Adrenal gland (tissue), 12 donors: ENCODE results near the gene RRAGD. TPM values are rescaled to one million over a fixed set of nuclear protein-coding genes. Genes with fewer than 3 reads are reported as not detected.
A peak's percentile ranks its signal among the peaks of the same experiment; 100 is the strongest.

Experiments
- DNase-seq, 7 donors: peaks; one replicate each; pipeline ENCODE4 v3.0.0-alpha.2; 2019 to 2020
- H3K27ac ChIP-seq, 5 donors: fragments of 200-600 bp; sonication (generic) in 4 of 5; 1 replicate in 3 of 5; 2 replicates in 2 of 5; pipeline versions ENCODE4 v1.5.1 to v1.8.0; 2016 to 2020; ENCODE audit warnings: mild to moderate bottlenecking in 1 of 5
- H3K27me3 ChIP-seq: fragments of 200-600 bp; 2 replicates; pipeline ENCODE4 v1.8.0; 2021
- H3K36me3 ChIP-seq, 2 donors: fragments of 200-600 bp; replicated peaks in 1 of 2; 1 replicate in 1 of 2; 2 replicates in 1 of 2; pipeline versions ENCODE4 v1.5.1 to v1.8.0; 2018 to 2022
- H3K4me1 ChIP-seq, 2 donors: fragments of 200-600 bp; replicated peaks in 1 of 2; 1 replicate in 1 of 2; 2 replicates in 1 of 2; pipeline versions ENCODE4 v1.5.1 to v1.8.0; 2018 to 2021
- H3K4me3 ChIP-seq, 4 donors: fragments of 200-600 bp; sonication (generic) in 3 of 4; one replicate each; pipeline ENCODE4 v1.5.1; 2016 to 2018
- H3K9me3 ChIP-seq, 3 donors: fragments of 200-600 bp; sonication (generic) in 1 of 3; replicated peaks in 1 of 3; 1 replicate in 2 of 3; 2 replicates in 1 of 3; pipeline versions ENCODE4 v1.5.1 to v1.8.0; 2016 to 2021
- CTCF ChIP-seq, 6 experiments: fragments of 450-650 bp in 4 of 6; fragments of 200-600 bp in 2 of 6; sonication (generic) in 1 of 6; IDR thresholded peaks; 1 replicate in 5 of 6; 2 replicates in 1 of 6; pipeline versions ENCODE4 v1.5.1 to v1.8.0; 2016 to 2021; ENCODE audit warnings: antibody characterized with exemption in 6 of 6, mild to moderate bottlenecking in 2 of 6, moderate library complexity in 1 of 6
- POLR2A ChIP-seq, 2 donors: fragments of 450-650 bp; IDR thresholded peaks; one replicate each; pipeline ENCODE4 v1.6.1; 2017; ENCODE audit warnings: antibody characterized with exemption in 2 of 2, mild to moderate bottlenecking in 2 of 2, moderate library complexity in 1 of 2
- WGBS, 4 donors: extraction: QIAGEN DNeasy Blood & Tissue Kit in 2 of 4; methylation state at CpG; one replicate each; pipeline versions ENCODE4 v1.1.5 to v1.1.7; 2013 to 2017; 5-methylcytosine and 5-hydroxymethylcytosine counted together
- intact Hi-C, 2 donors: fragments of 100-400 bp; cut with DNase I; formaldehyde crosslinking; loops; one replicate each; pipeline versions ENCODE4 v1.14.1 to v1.15.0; 2022 to 2023
- polyA plus RNA-seq, 3 donors: library from polyadenylated mRNA; stranded (reverse); fragments of 200-250 nt in 2 of 3; fragments of 350-450 nt in 1 of 3; fragmentation: Illumina TruSeq in 1 of 3; extraction: RNeasy Lipid Tissue Mini Kit (QIAGEN cat#74804) in 1 of 3; gene quantifications; one replicate each; pipeline ENCODE4 v1.2.3, GENCODE V29; 2013 to 2014
- total RNA-seq, 9 donors: library from RNA; depleted of rRNA in 4 of 9; stranded (reverse); fragments of >200 nt in 4 of 9; fragments of 120-200 nt in 1 of 9; fragmentation: NEBNext Ultra II Directional in 1 of 9; extraction: Animal tissue kit (Norgen Biotek cat#: 25700) in 1 of 9; gene quantifications; one replicate each; pipeline versions ENCODE4 v1.1.0 to v1.2.4, GENCODE V29; 2013 to 2023
- donor health status: healthy with polysubstance abuse.
- donor health status: Bipolar disorder and iron deficiency.
- donor health status: DM: yes; HTN: yes; CAD: no.
- donor health status: DM: no; HTN: no; CAD: no.
- donor health status: DM: no; HTN: no; CAD: no.
- donor health status: DM: yes; HTN: yes; CAD: no.

The RRAGD gene
- total and polyA plus RNA-seq, 12 donors, result 4.8 to 42.1 (median 34.4) TPM

- DNase-seq, result peak; percentile 48 to 84 (median 78)
- no peaks in the 10 kb centered on the region for H3K36me3 ChIP-seq
- peak; percentile 41 to 97 (median 78) for TF ChIP-seq CTCF (IDR thresholded peaks at IDR 0.05)
- TF ChIP-seq POLR2A (IDR thresholded peaks at IDR 0.05), result peak in 1 of 2 donors; percentile 10
- H3K27me3 ChIP-seq, result no peaks in the 10 kb centered on the region
- intact Hi-C loops, result loop anchor here (2.0 to 5.0 kb wide), 2 partner anchors 178 to 179 kb away; no protein-coding TSS in a partner anchor
- H3K4me3 ChIP-seq, result peak within 1 kb of the TSS; percentile 56 to 75 (median 64)
- no peaks in the 10 kb centered on the region for H3K9me3 ChIP-seq
- H3K4me1 ChIP-seq, result peaks cover 2 to 6% of the 10 kb centered on the region in 2 donors
- H3K27ac ChIP-seq, result no peak within 1 kb of the TSS
- 0 to 1% (median 0%) methylated on average over 2 to 38 of the region's 38 CpGs for WGBS, 4 donors
These were observed 20.8 kb upstream of the RRAGD start, which contains the start of gene ANKRD6 for GRCh38 chr6:89432875-89433251. TSS of gene ANKRD6 (plus strand) at chr6:89433152. CDS start at chr6:89566977, 133,825 bp downstream.

GRCh38 chr6:89430201-89430962 is 18.3 kb upstream of the RRAGD start:
- Histone ChIP-seq H3K27ac (no peak overlapping the region), H3K4me3 (no peak overlapping the region), H3K27me3 (no peaks in the 10 kb centered on the region), H3K36me3 (no peaks in the 10 kb centered on the region), H3K4me1 (peaks cover 2 to 6% of the 10 kb centered on the region in 2 donors), H3K9me3 (no peaks in the 10 kb centered on the region)
- DNase-seq, result peak in 3 of 7 donors; percentile 9 to 53 (median 32)
- intact Hi-C loops, result loop anchor here in 1 of 2 donors (5.0 kb wide), 1 partner anchor 182 kb away; no protein-coding TSS in a partner anchor
- no peak for TF ChIP-seq POLR2A (IDR thresholded peaks at IDR 0.05)
- no peak for TF ChIP-seq CTCF (IDR thresholded peaks at IDR 0.05)
- 35 to 44% (median 37%) methylated on average over 5 to 7 of the region's 7 CpGs for WGBS, 4 donors

DNA sequence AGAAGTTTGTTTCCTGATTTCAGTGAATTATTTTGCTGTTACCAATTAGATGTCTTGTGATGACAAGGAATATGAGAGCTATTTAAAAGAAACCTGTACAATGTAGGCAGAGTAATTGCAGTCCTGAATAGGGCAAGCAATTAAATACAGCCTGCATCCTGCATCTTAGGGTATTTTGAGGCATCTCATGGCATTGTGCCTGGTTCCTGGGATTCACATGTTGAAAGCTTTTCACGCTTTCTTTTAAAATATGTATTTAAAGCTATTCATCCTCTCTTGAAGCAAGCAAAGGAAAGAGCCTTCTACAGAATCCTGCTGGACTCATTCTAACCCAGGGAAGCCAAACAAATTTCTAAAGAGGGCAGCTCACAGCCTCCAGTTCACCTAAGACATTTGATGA is 4.7 kb upstream of the RRAGD start:
- Histone ChIP-seq H3K36me3 (no peaks in the 10 kb centered on the region), H3K9me3 (no peaks in the 10 kb centered on the region), H3K4me3 (no peak overlapping the region), H3K27me3 (no peaks in the 10 kb centered on the region), H3K4me1 (peaks cover 8 to 9% of the 10 kb centered on the region in 2 donors), H3K27ac (no peak overlapping the region)
- 94 to 100% (median 96%) methylated on average over 1 of the region's 1 CpG for WGBS, 4 donors
- intact Hi-C loops, result no loop called here
- DNase-seq, result no peak
- TF ChIP-seq POLR2A (IDR thresholded peaks at IDR 0.05) (no peak), CTCF (IDR thresholded peaks at IDR 0.05) (no peak)

GRCh38 chr6:89415185-89415584 is 3.1 kb upstream of the RRAGD start:
- intact Hi-C loops, result no loop called here
- DNase-seq, result no peak
- 90 to 97% (median 95%) methylated on average over 2 of the region's 2 CpGs for WGBS, 4 donors
- H3K9me3 ChIP-seq, result no peaks in the 10 kb centered on the region
- no peaks in the 10 kb centered on the region for H3K27me3 ChIP-seq
- no peak for TF ChIP-seq CTCF (IDR thresholded peaks at IDR 0.05)
- H3K4me3 ChIP-seq, result no peak overlapping the region
- H3K36me3 ChIP-seq, result no peaks in the 10 kb centered on the region
- no peak overlapping the region for H3K27ac ChIP-seq
- peaks cover 18 to 20% of the 10 kb centered on the region in 2 donors for H3K4me1 ChIP-seq
